H1 (cell line): Measurements from ENCODE around the gene RAP1GDS1. TPM values are rescaled to one million over a fixed set of nuclear protein-coding genes. Genes with fewer than 3 reads are reported as not detected.

Experiments
- CTCF ChIA-PET: fragments of 300-600 bp; sonication (Branson Sonifier 250); formaldehyde crosslinking; loops from one replicate; lab custom pipeline; 2021; ENCODE audit not compliant: partially characterized antibody; lab: Charles Lee
- POLR2A ChIA-PET: fragments of 300-600 bp; sonication (Branson Sonifier 250); formaldehyde crosslinking; loops from one replicate; lab custom pipeline; 2021; ENCODE audit warnings: inconsistent platforms; ENCODE audit not compliant: partially characterized antibody; lab: Charles Lee
- DNase-seq, 2 experiments: peaks; one replicate each; pipeline versions ENCODE4 v3.0.0 to v3.0.0-alpha.2; 2010 to 2022; ENCODE audit warnings: low spot score in 2 of 2, low read depth in 1 of 2, mixed read lengths in 1 of 2
- FAIRE-seq: peaks from 2 replicates; lab custom pipeline; 2011; peaks lifted over from hg19 to GRCh38; lab: Jason Lieb, UNC
- H2AFZ ChIP-seq: 2 replicates; pipeline ENCODE4 v1.8.1; 2012; ENCODE audit warnings: low read length, inconsistent platforms
- H2AK5ac ChIP-seq: 2 replicates; pipeline ENCODE4 v1.6.1; 2013; ENCODE audit warnings: low read depth, low read length
- H2BK120ac ChIP-seq: replicated peaks from 2 replicates; pipeline ENCODE3; 2013; ENCODE audit warnings: low read depth, low read length, inconsistent platforms
- H2BK12ac ChIP-seq: 2 replicates; pipeline ENCODE4 v1.6.1; 2013; ENCODE audit warnings: low read depth, low read length
- H2BK15ac ChIP-seq: 2 replicates; pipeline ENCODE4 v1.6.1; 2013; ENCODE audit warnings: low read length
- H2BK20ac ChIP-seq: 2 replicates; pipeline ENCODE4 v1.6.1; 2013; ENCODE audit warnings: low read length
- H2BK5ac ChIP-seq: 2 replicates; pipeline ENCODE4 v1.6.1; 2013; ENCODE audit warnings: low read depth, low read length
- H3K14ac ChIP-seq: 2 replicates; pipeline ENCODE4 v1.6.1; 2013; ENCODE audit warnings: inconsistent platforms; ENCODE audit not compliant: insufficient read length
- H3K18ac ChIP-seq: 2 replicates; pipeline ENCODE4 v1.6.1; 2013; ENCODE audit warnings: low read length; ENCODE audit errors: extremely low read depth
- H3K23ac ChIP-seq: 2 replicates; pipeline ENCODE4 v1.6.1; 2013; ENCODE audit warnings: inconsistent platforms; ENCODE audit not compliant: insufficient read length
- H3K23me2 ChIP-seq: 2 replicates; pipeline ENCODE4 v1.6.1; 2013; ENCODE audit warnings: low read depth, low read length
- H3K27ac ChIP-seq: 2 replicates; pipeline ENCODE4 v1.6.1; 2011; ENCODE audit warnings: low read depth, low read length, inconsistent platforms
- H3K27me3 ChIP-seq, 4 experiments: replicated peaks in 1 of 4; 1 replicate in 1 of 4; 2 replicates in 3 of 4; pipeline versions ENCODE4 v1.6.1 to v1.8.1; 2011 to 2013; ENCODE audit warnings: low read length in 3 of 4, mild to moderate bottlenecking in 3 of 4, inconsistent platforms in 2 of 4, mixed read lengths in 2 of 4, moderate library complexity in 1 of 4; ENCODE audit not compliant: control insufficient read depth in 3 of 4, insufficient read depth in 3 of 4; ENCODE audit errors: extremely low read depth in 1 of 4
- H3K36me3 ChIP-seq, 4 experiments: 2 replicates each; pipeline versions ENCODE4 v1.6.1 to v1.8.1; 2011 to 2013; ENCODE audit warnings: mild to moderate bottlenecking in 4 of 4, low read length in 3 of 4, moderate library complexity in 2 of 4, control low read depth in 1 of 4, inconsistent platforms in 1 of 4; ENCODE audit not compliant: insufficient read depth in 4 of 4, control insufficient read depth in 2 of 4
- H3K4ac ChIP-seq: replicated peaks from 2 replicates; pipeline ENCODE3; 2013; ENCODE audit warnings: low read length, low read depth, mixed read lengths, inconsistent platforms; ENCODE audit not compliant: insufficient read length
- H3K4me1 ChIP-seq, 4 experiments: replicated peaks in 1 of 4; 1 replicate in 1 of 4; 2 replicates in 3 of 4; pipeline versions ENCODE4 v1.6.1 to v1.8.1; 2011 to 2013; ENCODE audit warnings: low read length in 3 of 4, inconsistent platforms in 2 of 4, mixed read lengths in 1 of 4; ENCODE audit not compliant: insufficient read depth in 4 of 4, control insufficient read depth in 3 of 4
- H3K4me2 ChIP-seq, 2 experiments: 2 replicates each; pipeline versions ENCODE4 v1.6.1 to v1.8.1; 2011 to 2013; ENCODE audit warnings: low read depth in 2 of 2, low read length in 2 of 2, control low read depth in 1 of 2, inconsistent platforms in 1 of 2, mild to moderate bottlenecking in 1 of 2; ENCODE audit not compliant: insufficient read depth in 1 of 2
- H3K4me3 ChIP-seq, 4 experiments: fragments of 200-600, 300-600 bp in 1 of 4; sonication (generic), shearing (Covaris generic), sonication (Bioruptor Twin) in 1 of 4; 2 replicates each; pipeline versions ENCODE4 v1.5.1 to v1.8.1; 2011 to 2016; ENCODE audit warnings: low read length in 4 of 4, low read depth in 3 of 4, control low read depth in 2 of 4, inconsistent platforms in 2 of 4, mild to moderate bottlenecking in 2 of 4, mixed read lengths in 1 of 4, moderate library complexity in 1 of 4; ENCODE audit not compliant: insufficient read depth in 2 of 4; ENCODE audit errors: extremely low read depth in 1 of 4
- H3K56ac ChIP-seq: replicated peaks from 2 replicates; pipeline ENCODE3; 2013; ENCODE audit warnings: low read depth, mild to moderate bottlenecking, mixed read lengths, low read length, inconsistent platforms; ENCODE audit not compliant: insufficient read length
- H3K79me1 ChIP-seq: 2 replicates; pipeline ENCODE4 v1.6.1; 2013; ENCODE audit warnings: low read depth, low read length, control low read depth
- H3K79me2 ChIP-seq, 2 experiments: 2 replicates each; pipeline versions ENCODE4 v1.6.1 to v1.8.1; 2012 to 2013; ENCODE audit warnings: low read length in 2 of 2, mild to moderate bottlenecking in 2 of 2, inconsistent platforms in 1 of 2; ENCODE audit not compliant: insufficient read depth in 2 of 2, control insufficient read depth in 1 of 2
- H3K9ac ChIP-seq, 4 experiments: replicated peaks in 1 of 4; 1 replicate in 1 of 4; 2 replicates in 3 of 4; pipeline versions ENCODE4 v1.6.1 to v1.8.1; 2011 to 2013; ENCODE audit warnings: low read depth in 3 of 4, low read length in 3 of 4, control low read depth in 2 of 4, mild to moderate bottlenecking in 2 of 4, moderate library complexity in 2 of 4, inconsistent platforms in 1 of 4; ENCODE audit errors: extremely low read depth in 1 of 4
- H3K9me3 ChIP-seq, 2 experiments: 2 replicates each; pipeline versions ENCODE4 v1.6.1 to v1.8.1; 2012 to 2013; ENCODE audit warnings: mild to moderate bottlenecking in 2 of 2, moderate library complexity in 2 of 2, control low read depth in 1 of 2, inconsistent platforms in 1 of 2, low read depth in 1 of 2, low read length in 1 of 2, mixed read lengths in 1 of 2; ENCODE audit not compliant: insufficient read depth in 2 of 2
- H4K20me1 ChIP-seq, 2 experiments: replicated peaks in 1 of 2; 2 replicates each; pipeline versions ENCODE3 to v1.8.1; 2011 to 2013; ENCODE audit warnings: inconsistent platforms in 2 of 2, low read length in 2 of 2, mild to moderate bottlenecking in 1 of 2; ENCODE audit not compliant: insufficient read depth in 2 of 2, control insufficient read depth in 1 of 2
- H4K5ac ChIP-seq: 2 replicates; pipeline ENCODE4 v1.6.1; 2013; ENCODE audit warnings: low read length, low read depth, mixed read lengths, inconsistent platforms; ENCODE audit not compliant: insufficient read length
- H4K8ac ChIP-seq: 2 replicates; pipeline ENCODE4 v1.8.0; 2013; ENCODE audit warnings: mild to moderate bottlenecking, moderate library complexity, low read length, inconsistent platforms; ENCODE audit not compliant: insufficient read depth; ENCODE audit errors: extremely low read depth
- H4K91ac ChIP-seq: replicated peaks from 2 replicates; pipeline ENCODE3; 2013; ENCODE audit warnings: low read length, mixed read lengths, inconsistent platforms; ENCODE audit not compliant: insufficient read length
- CHD2 ChIP-seq: IDR thresholded peaks from 2 replicates; pipeline ENCODE4 v1.6.1; 2012; ENCODE audit warnings: low read length, improper control_type of control experiment
- CREB1 ChIP-seq: IDR thresholded peaks from 2 replicates; pipeline ENCODE4 v1.6.1; 2012; ENCODE audit warnings: inconsistent platforms
- CTBP2 ChIP-seq: IDR thresholded peaks from 2 replicates; pipeline ENCODE4 v1.7.0; 2011; ENCODE audit warnings: borderline replicate concordance, mild to moderate bottlenecking, moderate library complexity, mixed read lengths, low read length; ENCODE audit not compliant: insufficient read depth, insufficient read length
- GABPA ChIP-seq: IDR thresholded peaks from 2 replicates; pipeline ENCODE4 v1.6.1; 2011; ENCODE audit warnings: mild to moderate bottlenecking, low read length, moderate library complexity, borderline replicate concordance; ENCODE audit not compliant: insufficient read depth
- PHF8 ChIP-seq: fragments of 200-600 bp; sonication (generic); conservative IDR thresholded peaks from 2 replicates; pipeline ENCODE4 v1.7.1; 2012; ENCODE audit warnings: low read depth, mild to moderate bottlenecking, inconsistent platforms, low read length, moderate library complexity
- POLR2A ChIP-seq, 2 experiments: IDR thresholded peaks; 1 replicate in 1 of 2; 2 replicates in 1 of 2; pipeline ENCODE4 v1.6.1; 2011; ENCODE audit warnings: low read depth in 2 of 2, low read length in 2 of 2, mild to moderate bottlenecking in 2 of 2; ENCODE audit errors: control extremely low read depth in 1 of 2
- POLR2AphosphoS5 ChIP-seq: IDR thresholded peaks from 2 replicates; pipeline ENCODE4 v1.6.1; 2011; ENCODE audit warnings: low read depth, low read length
- RFX5 ChIP-seq: IDR thresholded peaks from 2 replicates; pipeline ENCODE4 v1.6.1; 2011; ENCODE audit warnings: low read depth, low read length, improper control_type of control experiment, borderline replicate concordance
- TAF1 ChIP-seq: IDR thresholded peaks from 2 replicates; pipeline ENCODE4 v1.6.1; 2011; ENCODE audit warnings: mild to moderate bottlenecking, low read depth, low read length
- TAF7 ChIP-seq: optimal IDR thresholded peaks from 2 replicates; pipeline ENCODE3; 2011; ENCODE audit warnings: low read depth, mild to moderate bottlenecking, inconsistent platforms, low read length, moderate library complexity, borderline replicate concordance
- TBP ChIP-seq: IDR thresholded peaks from 2 replicates; pipeline ENCODE4 v1.6.1; 2011; ENCODE audit warnings: low read depth, low read length, improper control_type of control experiment
- WGBS, 2 experiments: shearing (Covaris generic) in 1 of 2; methylation state at CpG; one replicate each; pipeline versions ENCODE4 v1.1.6 to v1.1.7; 2013 to 2015; ENCODE audit warnings: low lambda C conversion rate in 2 of 2, mixed read lengths in 2 of 2, inconsistent platforms in 1 of 2, low coverage in 1 of 2, missing lambda C conversion rate in 1 of 2; ENCODE audit not compliant: insufficient replicate concordance in 2 of 2, insufficient coverage in 1 of 2, insufficient read length in 1 of 2; ENCODE audit errors: extremely low coverage in 1 of 2, missing lambda C conversion rate in 1 of 2; 5-methylcytosine and 5-hydroxymethylcytosine counted together
- polyA plus RNA-seq, 7 experiments: library from polyadenylated mRNA; depleted of rRNA in 3 of 7; stranded (reverse) in 5 of 7; unstranded in 2 of 7; fragments of >200 nt in 5 of 7; fragments of 200-250 nt in 2 of 7; gene quantifications; 1 replicate in 5 of 7; 2 replicates in 1 of 7; 4 replicates in 1 of 7; pipeline versions ENCODE4 v1.2.1 to v1.2.3, GENCODE V29; 2011 to 2013; ENCODE audit warnings: missing spikeins in 2 of 7, mixed read lengths in 2 of 7
- total RNA-seq: library from RNA; stranded (reverse); fragmentation: NEBNext Ultra II Directional; extraction: Animal tissue kit (Norgen Biotek cat#: 25700); gene quantifications from 2 replicates; pipeline ENCODE4 v1.2.1, GENCODE V29; 2021
- TF ChIP-seq, protein P1 (sequence below), 3 experiments: IDR thresholded peaks; 1 replicate in 2 of 3; 2 replicates in 1 of 3; pipeline versions ENCODE4 v1.5.1 to v1.6.1; 2011; ENCODE audit warnings: low read length in 3 of 3, mild to moderate bottlenecking in 3 of 3, inconsistent platforms in 2 of 3, low read depth in 1 of 3, moderate library complexity in 1 of 3; ENCODE audit not compliant: insufficient read depth in 1 of 3; ENCODE audit errors: control extremely low read depth in 1 of 3

Gene RAP1GDS1
- total and polyA plus RNA-seq, 2 of the 8 experiments (the other 6 are each of a cell fraction or from before 2014, with no cell fraction given) = 12.8 to 31.9 TPM

DNA sequence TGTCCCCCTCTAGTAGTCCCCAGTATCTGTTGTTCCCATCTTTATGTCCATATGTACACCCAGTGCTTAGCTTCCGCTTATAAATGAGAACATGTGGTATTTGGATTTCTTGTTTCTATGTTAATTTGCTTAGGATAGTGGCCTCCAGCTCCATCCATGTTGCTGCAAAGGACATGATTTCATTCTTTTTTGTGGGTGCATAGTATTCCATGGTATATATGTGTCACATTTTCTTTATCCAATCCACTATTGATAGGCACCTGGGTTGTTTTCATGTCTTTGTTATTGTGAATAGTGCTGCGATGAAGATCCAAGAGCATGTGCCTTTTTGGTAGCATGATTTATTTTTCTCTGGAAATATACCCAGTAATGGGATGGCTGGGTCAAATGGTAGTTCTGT lies 6.3 kb downstream of the RAP1GDS1 start:
- H3K27me3 ChIP-seq = no peaks in the 10 kb centered on the region
- no peak overlapping the region for H3K56ac ChIP-seq
- H3K18ac ChIP-seq = no peak overlapping the region
- no peak overlapping the region for H2AFZ ChIP-seq
- no peak overlapping the region for H4K91ac ChIP-seq
- H3K4me3 ChIP-seq = no peak overlapping the region
- H3K9ac ChIP-seq = no peak overlapping the region
- H2BK20ac ChIP-seq = no peak overlapping the region
- POLR2A ChIA-PET = no interaction called here
- H3K14ac ChIP-seq = no peak overlapping the region
- H2BK120ac ChIP-seq = no peak overlapping the region
- H4K20me1 ChIP-seq = peaks cover 0 to 1% of the 10 kb centered on the region in 2 experiments
- 96% methylated on average over 2 of the region's 2 CpGs; no CpG with 5 or more reads in 1 of the 2 experiments for WGBS, 2 experiments
- H2BK12ac ChIP-seq = no peak overlapping the region
- no peak overlapping the region for H2BK5ac ChIP-seq
- TF ChIP-seq POLR2AphosphoS5 (no peak), TBP (no peak), RFX5 (no peak), PHF8 (no peak), GABPA (no peak), TAF7 (no peak), CHD2 (no peak), TAF1 (no peak), POLR2A (IDR thresholded peaks at IDR 0.05; ENCODE audit: control extremely low read depth in 1 of 2, low read depth in 2 of 2, low read length in 2 of 2) (no peak), CTBP2 (no peak), CREB1 (no peak)
- TF ChIP-seq, protein P1, sequence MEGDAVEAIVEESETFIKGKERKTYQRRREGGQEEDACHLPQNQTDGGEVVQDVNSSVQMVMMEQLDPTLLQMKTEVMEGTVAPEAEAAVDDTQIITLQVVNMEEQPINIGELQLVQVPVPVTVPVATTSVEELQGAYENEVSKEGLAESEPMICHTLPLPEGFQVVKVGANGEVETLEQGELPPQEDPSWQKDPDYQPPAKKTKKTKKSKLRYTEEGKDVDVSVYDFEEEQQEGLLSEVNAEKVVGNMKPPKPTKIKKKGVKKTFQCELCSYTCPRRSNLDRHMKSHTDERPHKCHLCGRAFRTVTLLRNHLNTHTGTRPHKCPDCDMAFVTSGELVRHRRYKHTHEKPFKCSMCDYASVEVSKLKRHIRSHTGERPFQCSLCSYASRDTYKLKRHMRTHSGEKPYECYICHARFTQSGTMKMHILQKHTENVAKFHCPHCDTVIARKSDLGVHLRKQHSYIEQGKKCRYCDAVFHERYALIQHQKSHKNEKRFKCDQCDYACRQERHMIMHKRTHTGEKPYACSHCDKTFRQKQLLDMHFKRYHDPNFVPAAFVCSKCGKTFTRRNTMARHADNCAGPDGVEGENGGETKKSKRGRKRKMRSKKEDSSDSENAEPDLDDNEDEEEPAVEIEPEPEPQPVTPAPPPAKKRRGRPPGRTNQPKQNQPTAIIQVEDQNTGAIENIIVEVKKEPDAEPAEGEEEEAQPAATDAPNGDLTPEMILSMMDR (IDR thresholded peaks at IDR 0.05; ENCODE audit: control extremely low read depth in 1 of 3, insufficient read depth in 1 of 3, low read depth in 1 of 3, low read length in 3 of 3) = no peak
- CTCF ChIA-PET = no interaction called here
- no peaks in the 10 kb centered on the region for H3K79me1 ChIP-seq
- no peak overlapping the region for H4K5ac ChIP-seq
- H2BK15ac ChIP-seq = no peak overlapping the region
- H3K4me1 ChIP-seq = peaks cover 0 to 2% (median 1%) of the 10 kb centered on the region in 4 experiments; a peak in 1 of 7 replicates
- no peak overlapping the region for H3K4ac ChIP-seq
- H3K36me3 ChIP-seq = no peaks in the 10 kb centered on the region
- H3K23me2 ChIP-seq = no peaks in the 10 kb centered on the region
- FAIRE-seq (no peak), DNase-seq (no peak)
- H3K4me2 ChIP-seq = no peak overlapping the region
- no peak overlapping the region for H4K8ac ChIP-seq
- H3K9me3 ChIP-seq = peaks cover 0 to 4% of the 10 kb centered on the region in 2 experiments; a peak in 1 of 4 replicates
- no peak overlapping the region for H2AK5ac ChIP-seq
- peaks cover 0 to 84% of the 10 kb centered on the region in 2 experiments; a peak in 2 of 4 replicates for H3K79me2 ChIP-seq
- H3K23ac ChIP-seq = no peak overlapping the region
- H3K27ac ChIP-seq = no peak overlapping the region
